T-cell (primary cell): Measurements from ENCODE around the gene TSHB. TPM values are rescaled to one million over a fixed set of nuclear protein-coding genes. Genes with fewer than 3 reads are reported as not detected.

Source experiments
- ATAC-seq, 4 experiments: fragments of 200-7000 bp in 3 of 4; fragments of 150-1000 bp in 1 of 4; cut with Tn5 transposase; replicated peaks in 1 of 4; 1 replicate in 3 of 4; 2 replicates in 1 of 4; pipeline ENCODE4 v1.10.0; 2021; ENCODE audit warnings: moderate library complexity in 3 of 4, mild to moderate bottlenecking in 2 of 4, moderate number of reproducible peaks in 1 of 4
- CTCF ChIA-PET, 2 donors: fragments of 300-600 bp; sonication (Branson Sonifier 250); formaldehyde crosslinking; loops; one replicate each; lab custom pipeline; 2022; ENCODE audit warnings: antibody characterized with exemption in 2 of 2; lab: Charles Lee
- POLR2A ChIA-PET, 2 donors: fragments of 300-600 bp; sonication (Branson Sonifier 250); formaldehyde crosslinking; loops; one replicate each; lab custom pipeline; 2022; ENCODE audit warnings: antibody characterized with exemption in 2 of 2; lab: Charles Lee
- DNase-seq, 35 experiments: peaks; one replicate each; pipeline versions ENCODE4 v3.0.0 to v3.0.0-alpha.2; 2013 to 2023
- H3K27ac ChIP-seq: one replicate; pipeline ENCODE4 v1.5.1; 2013; ENCODE audit warnings: low read length
- H3K27me3 ChIP-seq, 2 experiments: replicated peaks in 1 of 2; 1 replicate in 1 of 2; 2 replicates in 1 of 2; pipeline versions ENCODE4 v1.6.1 to v1.7.0; 2013; ENCODE audit warnings: low read length in 1 of 2, mixed read lengths in 1 of 2; ENCODE audit not compliant: control insufficient read depth in 2 of 2, insufficient read depth in 2 of 2; ENCODE audit errors: extremely low read depth in 1 of 2
- H3K36me3 ChIP-seq, 2 donors: 1 replicate in 1 of 2; 2 replicates in 1 of 2; pipeline versions ENCODE4 v1.6.1 to v1.7.0; 2013; ENCODE audit warnings: low read length in 1 of 2; ENCODE audit not compliant: control insufficient read depth in 2 of 2, insufficient read depth in 1 of 2; ENCODE audit errors: extremely low read depth in 1 of 2
- H3K4me1 ChIP-seq, 2 experiments: 1 replicate in 1 of 2; 2 replicates in 1 of 2; pipeline versions ENCODE4 v1.6.1 to v1.7.0; 2013; ENCODE audit warnings: low read length in 2 of 2, mixed read lengths in 1 of 2; ENCODE audit not compliant: insufficient read depth in 2 of 2, control insufficient read depth in 1 of 2; ENCODE audit errors: extremely low read depth in 1 of 2
- H3K4me3 ChIP-seq, 2 donors: 1 replicate in 1 of 2; 2 replicates in 1 of 2; pipeline versions ENCODE4 v1.5.1 to v1.7.0; 2013; ENCODE audit warnings: mild to moderate bottlenecking in 2 of 2, low read length in 1 of 2, moderate library complexity in 1 of 2; ENCODE audit not compliant: control insufficient read depth in 1 of 2; ENCODE audit errors: extremely low read depth in 1 of 2
- H3K9me3 ChIP-seq: 2 replicates; pipeline ENCODE4 v1.7.0; 2013
- H3K27ac Mint-ChIP-seq, 2 donors: one replicate each; pipeline ENCODE4 v1.8.0; 2020 to 2021; ENCODE audit warnings: mild to moderate bottlenecking in 2 of 2, mixed read lengths in 2 of 2
- H3K27me3 Mint-ChIP-seq, 2 donors: one replicate each; pipeline ENCODE4 v1.8.0; 2021 to 2022; ENCODE audit warnings: mixed read lengths in 2 of 2
- H3K36me3 Mint-ChIP-seq: one replicate; pipeline ENCODE4 v1.8.0; 2021; ENCODE audit warnings: mixed read lengths
- H3K4me1 Mint-ChIP-seq, 3 donors: one replicate each; pipeline ENCODE4 v1.8.0; 2020 to 2022; ENCODE audit warnings: mixed read lengths in 3 of 3, mild to moderate bottlenecking in 1 of 3
- H3K4me3 Mint-ChIP-seq, 3 donors: one replicate each; pipeline ENCODE4 v1.8.0; 2020 to 2022; ENCODE audit warnings: mild to moderate bottlenecking in 3 of 3, mixed read lengths in 3 of 3, moderate library complexity in 3 of 3
- H3K9me3 Mint-ChIP-seq, 3 donors: one replicate each; pipeline ENCODE4 v1.8.0; 2020 to 2022; ENCODE audit warnings: mixed read lengths in 3 of 3
- WGBS: methylation state at CpG from one replicate; pipeline ENCODE4 v1.1.5; 2013; ENCODE audit warnings: missing lambda C conversion rate; ENCODE audit not compliant: insufficient coverage; 5-methylcytosine and 5-hydroxymethylcytosine counted together
- total RNA-seq, 35 experiments: library from RNA in 6 of 35; stranded (reverse) in 6 of 35; fragments of 120-200 nt in 1 of 35; gene quantifications; one replicate each; pipeline versions ENCODE4 v1.2.1 to v1.2.4 and lab custom pipeline; 2013 to 2026

The TSHB gene
- total RNA-seq, 5 donors from 2014 or later (not counting 1 experiment from before 2014, with no cell fraction given) = not detected

- Histone ChIP-seq H3K27ac (no peak overlapping the region), H3K4me3 (no peak overlapping the region), H3K4me1 (no peaks in the 10 kb centered on the region), H3K27me3 (no peaks in the 10 kb centered on the region), H3K9me3 (no peaks in the 10 kb centered on the region), H3K36me3 (no peaks in the 10 kb centered on the region)
- no peak for ATAC-seq
- H3K27me3 Mint-ChIP-seq = peaks cover 0 to 6% of the 10 kb centered on the region in 2 donors
- no peak for DNase-seq
- 90% methylated on average over 2 of the region's 5 CpGs for WGBS
- peaks cover 1 to 25% (median 4%) of the 10 kb centered on the region in 3 donors for H3K4me1 Mint-ChIP-seq
- peaks cover 8% of the 10 kb centered on the region for H3K36me3 Mint-ChIP-seq
- CTCF ChIA-PET = interaction anchor here in 1 of 2 donors (0.7 kb wide), 1 partner anchor 39 kb away, joined by 3 read pairs; no protein-coding TSS in a partner anchor
- H3K9me3 Mint-ChIP-seq = peaks cover 0 to 4% (median 0%) of the 10 kb centered on the region in 3 donors
- POLR2A ChIA-PET = no interaction called here
- no peak overlapping the region for H3K27ac Mint-ChIP-seq
- H3K4me3 Mint-ChIP-seq = no peak overlapping the region
Measured at GRCh38 chr1:115077286-115077983, 47.8 kb downstream of the TSHB start.

GRCh38 chr1:115077984-115078330 is 48.3 kb downstream of the TSHB start:
- DNase-seq = no peak
- no peak overlapping the region for H3K4me3 ChIP-seq
- no peaks in the 10 kb centered on the region for H3K4me1 ChIP-seq
- ChIA-PET CTCF (no interaction called here), POLR2A (no interaction called here)
- Mint-ChIP-seq H3K27me3 (peaks cover 0 to 6% of the 10 kb centered on the region in 2 donors), H3K9me3 (peaks cover 0 to 4% (median 0%) of the 10 kb centered on the region in 3 donors), H3K4me1 (peaks cover 0 to 19% (median 1%) of the 10 kb centered on the region in 3 donors), H3K36me3 (peaks cover 8% of the 10 kb centered on the region), H3K4me3 (no peak overlapping the region), H3K27ac (no peak overlapping the region)
- H3K27me3 ChIP-seq = no peaks in the 10 kb centered on the region
- no peaks in the 10 kb centered on the region for H3K36me3 ChIP-seq
- WGBS = no CpG with 5 or more reads among the region's 1 CpG
- ATAC-seq = no peak
- H3K9me3 ChIP-seq = no peaks in the 10 kb centered on the region
- H3K27ac ChIP-seq = no peak overlapping the region

- ChIA-PET CTCF (no interaction called here), POLR2A (interaction anchor here in 1 of 2 donors (0.6 kb wide), 1 partner anchor 289 kb away, joined by 10 read pairs; no protein-coding TSS in a partner anchor)
- no peaks in the 10 kb centered on the region for H3K4me1 ChIP-seq
- H3K4me3 ChIP-seq = no peak overlapping the region
- Mint-ChIP-seq H3K9me3 (peaks cover 0 to 4% (median 0%) of the 10 kb centered on the region in 3 donors), H3K27me3 (peaks cover 0 to 6% of the 10 kb centered on the region in 2 donors), H3K4me1 (peaks cover 0 to 15% (median 1%) of the 10 kb centered on the region in 3 donors), H3K36me3 (peaks cover 8% of the 10 kb centered on the region), H3K27ac (no peak overlapping the region), H3K4me3 (no peak overlapping the region)
- no peaks in the 10 kb centered on the region for H3K36me3 ChIP-seq
- WGBS = 83% methylated on average over 2 of the region's 4 CpGs
- no peaks in the 10 kb centered on the region for H3K9me3 ChIP-seq
- ATAC-seq (no peak), DNase-seq (no peak)
- no peak overlapping the region for H3K27ac ChIP-seq
- H3K27me3 ChIP-seq = no peaks in the 10 kb centered on the region
Measured at GRCh38 chr1:115078708-115079107, 49.1 kb downstream of the TSHB start.

- Histone ChIP-seq H3K9me3 (no peaks in the 10 kb centered on the region), H3K4me3 (no peak overlapping the region), H3K4me1 (peaks cover 3 to 21% of the 10 kb centered on the region in 2 experiments), H3K27ac (no peak overlapping the region), H3K27me3 (no peaks in the 10 kb centered on the region), H3K36me3 (no peaks in the 10 kb centered on the region)
- ChIA-PET POLR2A (interaction anchor here in 1 of 2 donors (0.6 kb wide), 1 partner anchor 19 kb away, joined by 3 read pairs; no protein-coding TSS in a partner anchor), CTCF (no interaction called here)
- DNase-seq = no peak
- no peak overlapping the region for H3K4me3 Mint-ChIP-seq
- H3K27me3 Mint-ChIP-seq = peaks cover 0 to 4% of the 10 kb centered on the region in 2 donors
- H3K9me3 Mint-ChIP-seq = no peaks in the 10 kb centered on the region
- H3K27ac Mint-ChIP-seq = no peak overlapping the region
- 98% methylated on average over 6 of the region's 6 CpGs for WGBS
- no peak for ATAC-seq
- peaks cover 15 to 31% (median 24%) of the 10 kb centered on the region in 3 donors for H3K4me1 Mint-ChIP-seq
- H3K36me3 Mint-ChIP-seq = peaks cover 8% of the 10 kb centered on the region
Measured at GRCh38 chr1:115082949-115083348, 53.3 kb downstream of the TSHB start.

Other genes with a start within 250 kb of the TSHB start
- gene SIKE1, start 249.1 kb upstream of the TSHB start, total RNA-seq = 10 to 100 TPM; 46.4 to 51.2 (median 49.0) TPM
- not detected for gene SYCP1, start 175.0 kb upstream of the TSHB start, total RNA-seq
- gene TSPAN2, start 59.7 kb downstream of the TSHB start, total RNA-seq = 1 to 10 TPM; 2.1 to 8.7 (median 4.0) TPM